ENCODE measurements around the gene NR6A1. TPM values are rescaled to one million over a fixed set of nuclear protein-coding genes. Genes with fewer than 3 reads are reported as not detected.

The NR6A1 gene
- total RNA-seq, 1 experiment from 2014 or later: 0.91 TPM

- H3K9me3 Mint-ChIP-seq (ENCODE audit: unreplicated experiment): no peaks in the 10 kb centered on the region
- BruUV-seq (replicated peaks): no TSS peak
- H3K4me3 Mint-ChIP-seq (ENCODE audit: unreplicated experiment): no peak overlapping the region
- DNase-seq (ENCODE audit: unreplicated experiment): no peak
- no peak overlapping the region for H3K27ac Mint-ChIP-seq (ENCODE audit: low read depth, unreplicated experiment)
- ChIA-PET CTCF (interaction anchor here (0.5 to 0.8 kb wide), 2 partner anchors 53 to 505 kb away, joined by 3 to 6 read pairs; no protein-coding TSS in a partner anchor), POLR2A (no interaction called here)
- H3K4me1 Mint-ChIP-seq (ENCODE audit: insufficient read depth, unreplicated experiment): no peaks in the 10 kb centered on the region
- intact Hi-C loops (cut with micrococcal nuclease): no loop called here
- H3K27me3 Mint-ChIP-seq (ENCODE audit: insufficient read depth, unreplicated experiment): peaks cover 11% of the 10 kb centered on the region
- H3K36me3 Mint-ChIP-seq (ENCODE audit: insufficient read depth, unreplicated experiment): no peaks in the 10 kb centered on the region
- no peak for TF ChIP-seq CTCF (IDR thresholded peaks at IDR 0.05; ENCODE audit: unreplicated experiment)
Measured at GRCh38 chr9:124472770-124473169, 298.3 kb downstream of the NR6A1 start.

DNA sequence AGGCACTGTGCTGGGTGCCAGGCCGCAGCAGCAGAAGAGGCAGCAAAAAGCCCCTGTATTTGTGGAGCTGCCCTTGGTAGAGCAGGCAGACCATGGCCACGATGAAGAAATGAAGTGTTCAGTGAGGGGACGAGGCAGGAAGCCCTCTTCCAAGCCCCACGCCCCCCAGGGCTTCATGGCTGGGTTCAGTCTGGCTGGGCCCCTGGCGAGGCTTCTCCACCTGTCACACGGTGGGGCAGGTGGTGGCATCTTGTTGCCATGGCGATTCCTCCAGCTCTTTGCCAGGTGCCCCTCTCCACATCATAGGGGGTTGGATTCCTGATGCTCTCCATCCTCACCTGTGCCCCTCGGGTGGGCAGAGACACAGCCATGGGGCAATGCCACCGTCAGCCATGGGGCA lies 299.4 kb downstream of the NR6A1 start:
- H3K27ac Mint-ChIP-seq (ENCODE audit: low read depth, unreplicated experiment): no peak overlapping the region
- no peak overlapping the region for H3K4me3 Mint-ChIP-seq (ENCODE audit: unreplicated experiment)
- no TSS peak for BruUV-seq (replicated peaks)
- H3K9me3 Mint-ChIP-seq (ENCODE audit: unreplicated experiment): no peaks in the 10 kb centered on the region
- no peak for TF ChIP-seq CTCF (IDR thresholded peaks at IDR 0.05; ENCODE audit: unreplicated experiment)
- no peaks in the 10 kb centered on the region for H3K36me3 Mint-ChIP-seq (ENCODE audit: insufficient read depth, unreplicated experiment)
- DNase-seq (ENCODE audit: unreplicated experiment): no peak
- H3K27me3 Mint-ChIP-seq (ENCODE audit: insufficient read depth, unreplicated experiment): peaks cover 11% of the 10 kb centered on the region
- ChIA-PET CTCF (interaction anchor here (0.6 kb wide), 1 partner anchor 1821 kb away, joined by 3 read pairs; no protein-coding TSS in a partner anchor), POLR2A (no interaction called here)
- H3K4me1 Mint-ChIP-seq (ENCODE audit: insufficient read depth, unreplicated experiment): no peaks in the 10 kb centered on the region
- intact Hi-C loops (cut with micrococcal nuclease): no loop called here

DNA sequence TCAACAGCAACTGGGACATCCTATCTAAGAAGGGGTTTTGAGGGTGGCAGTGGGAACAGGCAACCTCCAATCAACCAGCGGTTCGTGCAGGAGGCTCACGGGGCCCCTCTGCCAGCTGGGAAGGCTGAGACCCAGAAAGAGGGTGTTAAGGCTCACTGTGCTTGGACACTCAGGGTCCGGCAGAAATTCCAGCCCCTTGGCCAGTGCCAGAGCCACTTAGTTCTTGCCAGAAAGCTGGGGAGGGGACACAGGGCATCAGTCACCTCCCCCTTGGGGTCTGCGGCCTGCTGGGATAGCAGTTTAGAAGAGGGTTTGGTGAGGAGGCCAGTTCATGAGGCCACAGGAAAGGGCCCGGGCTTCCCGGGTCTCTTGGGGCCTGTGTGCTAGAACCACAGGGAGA lies 300.4 kb downstream of the NR6A1 start:
- no peak for TF ChIP-seq CTCF (IDR thresholded peaks at IDR 0.05; ENCODE audit: unreplicated experiment)
- CTCF ChIA-PET: no interaction called here

GRCh38 chr9:124470306-124470705 lies 300.8 kb downstream of the NR6A1 start:
- Mint-ChIP-seq H3K27me3 (ENCODE audit: insufficient read depth, unreplicated experiment) (peaks cover 11% of the 10 kb centered on the region), H3K4me1 (ENCODE audit: insufficient read depth, unreplicated experiment) (no peaks in the 10 kb centered on the region), H3K9me3 (ENCODE audit: unreplicated experiment) (no peaks in the 10 kb centered on the region), H3K27ac (ENCODE audit: low read depth, unreplicated experiment) (no peak overlapping the region), H3K4me3 (ENCODE audit: unreplicated experiment) (no peak overlapping the region), H3K36me3 (ENCODE audit: insufficient read depth, unreplicated experiment) (no peaks in the 10 kb centered on the region)
- BruUV-seq (replicated peaks): no TSS peak
- intact Hi-C loops (cut with micrococcal nuclease): no loop called here
- DNase-seq (ENCODE audit: unreplicated experiment): no peak
- ChIA-PET CTCF (interaction anchor here (0.8 kb wide), 1 partner anchor 63 kb away, joined by 3 read pairs; no protein-coding TSS in a partner anchor), POLR2A (no interaction called here)
- no peak for TF ChIP-seq CTCF (IDR thresholded peaks at IDR 0.05; ENCODE audit: unreplicated experiment)

More for the DNA sequence above, 300.4 kb downstream of the NR6A1 start:
- no peaks in the 10 kb centered on the region for H3K4me1 Mint-ChIP-seq (ENCODE audit: insufficient read depth, unreplicated experiment)
- H3K27me3 Mint-ChIP-seq (ENCODE audit: insufficient read depth, unreplicated experiment): peaks cover 11% of the 10 kb centered on the region
- POLR2A ChIA-PET: no interaction called here
- no TSS peak for BruUV-seq (replicated peaks)
- no peak overlapping the region for H3K4me3 Mint-ChIP-seq (ENCODE audit: unreplicated experiment)
- no peaks in the 10 kb centered on the region for H3K36me3 Mint-ChIP-seq (ENCODE audit: insufficient read depth, unreplicated experiment)
- intact Hi-C loops (cut with micrococcal nuclease): no loop called here
- no peaks in the 10 kb centered on the region for H3K9me3 Mint-ChIP-seq (ENCODE audit: unreplicated experiment)
- no peak overlapping the region for H3K27ac Mint-ChIP-seq (ENCODE audit: low read depth, unreplicated experiment)
- DNase-seq (ENCODE audit: unreplicated experiment): no peak
